ENCODE data around the gene DNAH2. TPM values are rescaled to one million over a fixed set of nuclear protein-coding genes. Genes with fewer than 3 reads are reported as not detected.

The DNAH2 gene
- total and polyA plus RNA-seq, 2 of the 4 experiments (the other 2 are of a cell fraction): under 0.01 to 0.02 TPM

- dilution Hi-C loops (cut with HindIII; ENCODE audit: low sequenced_read_pairs, unreplicated experiment) (no loop called here), intact Hi-C loops (cut with micrococcal nuclease) (no loop called here), in situ Hi-C loops (cut with MboI; ENCODE audit: low sequenced_read_pairs) (no loop called here)
- Histone ChIP-seq H2BK120ac (ENCODE audit: low read depth, low read length) (no peak overlapping the region), H3K4ac (ENCODE audit: low read depth, low read length) (no peak overlapping the region), H3K18ac (ENCODE audit: low read depth, low read length) (no peak overlapping the region), H3K4me2 (ENCODE audit: low read depth, low read length) (no peak overlapping the region), H3K27ac (ENCODE audit: insufficient read depth, low read length) (no peak overlapping the region), H3K4me1 (ENCODE audit: control insufficient read depth, insufficient read depth, low read length) (peaks cover 8% of the 10 kb centered on the region), H2BK15ac (ENCODE audit: low read depth, low read length) (no peak overlapping the region), H4K8ac (ENCODE audit: low read depth in 2 of 2, low read length in 2 of 2) (no peak overlapping the region), H3K56ac (ENCODE audit: extremely low read depth, insufficient read depth, low read length) (no peak overlapping the region), H3K36me3 (ENCODE audit: control insufficient read depth, insufficient read depth, low read length) (peaks cover 18% of the 10 kb centered on the region), H3K23ac (ENCODE audit: low read depth, low read length) (no peak overlapping the region), H3K9me1 (ENCODE audit: insufficient read depth, low read length) (peaks cover 5% of the 10 kb centered on the region; the same call in 1 of the 2 replicates), H2AK5ac (ENCODE audit: low read depth, low read length) (no peak overlapping the region), H3K9ac (ENCODE audit: low read depth, low read length) (no peak overlapping the region), H3K14ac (replicated peaks; ENCODE audit: low read depth, low read length) (no peak overlapping the region), H3K4me3 (ENCODE audit: insufficient read depth, low read depth, low read length) (no peak overlapping the region), H2BK20ac (ENCODE audit: low read depth, low read length) (no peak overlapping the region), H2AK9ac (replicated peaks; ENCODE audit: low read depth, low read length, poor library complexity) (no peak overlapping the region), H2BK5ac (ENCODE audit: low read depth, low read length, poor library complexity, severe bottlenecking) (no peak overlapping the region), H4K91ac (ENCODE audit: insufficient read depth, low read depth, low read length) (no peak overlapping the region), H2AFZ (replicated peaks; ENCODE audit: low read length, poor library complexity) (no peak overlapping the region), H3K9me3 (ENCODE audit: control insufficient read depth, insufficient read depth, low read length) (no peaks in the 10 kb centered on the region), H4K5ac (ENCODE audit: low read depth, low read length) (no peak overlapping the region), H4K20me1 (ENCODE audit: insufficient read depth, low read length) (no peaks in the 10 kb centered on the region), H3K79me1 (ENCODE audit: low read depth in 1 of 2, low read length in 2 of 2) (peaks cover 4 to 25% of the 10 kb centered on the region in 2 experiments; a peak in 3 of 4 replicates), H3K27me3 (ENCODE audit: control insufficient read depth, insufficient read depth, low read length) (no peaks in the 10 kb centered on the region)
- ChIA-PET POLR2A (ENCODE audit: unreplicated experiment) (no interaction called here), CTCF (no interaction called here)
- no peak for ATAC-seq (ENCODE audit: low read depth)
- no CpG with 5 or more reads among the region's 3 CpGs for WGBS, 2 experiments (ENCODE audit: extremely low coverage in 2 of 2, insufficient read length in 1 of 2)
- TF ChIP-seq MAFK (IDR thresholded peaks at IDR 0.05; ENCODE audit: low read depth, low read length): no peak
- no peak for TF ChIP-seq CTCF (conservative IDR thresholded peaks at IDR 0.05; ENCODE audit: low read depth, low read length)
- no peak for TF ChIP-seq BHLHE40 (IDR thresholded peaks at IDR 0.05; ENCODE audit: low read depth, low read length)
- no peak for TF ChIP-seq CEBPB (IDR thresholded peaks at IDR 0.05; ENCODE audit: low read depth, low read length)
- TF ChIP-seq CHD1 (IDR thresholded peaks at IDR 0.05; ENCODE audit: low read depth, low read length): no peak
- TF ChIP-seq POLR2A (IDR thresholded peaks at IDR 0.05; ENCODE audit: low read depth, low read length): no peak
- TF ChIP-seq ELK1 (IDR thresholded peaks at IDR 0.05; ENCODE audit: borderline replicate concordance, low read depth, low read length): no peak
- TF ChIP-seq USF2 (IDR thresholded peaks at IDR 0.05; ENCODE audit: low read depth, low read length): no peak
- TF ChIP-seq SMC3 (IDR thresholded peaks at IDR 0.05; ENCODE audit: low read depth, low read length): no peak
- no peak for TF ChIP-seq RCOR1 (IDR thresholded peaks at IDR 0.05; ENCODE audit: insufficient replicate concordance, low read length)
- TF ChIP-seq NFE2L2 (IDR thresholded peaks at IDR 0.05; ENCODE audit: low read depth, low read length): no peak
- TF ChIP-seq RFX5 (IDR thresholded peaks at IDR 0.05; ENCODE audit: low read depth, low read length): no peak
- no TSS peak for BruUV-seq (replicated peaks)
- no peak for DNase-seq
Observed at GRCh38 chr17:7880076-7880868, 162.7 kb downstream of the DNAH2 start.
